Smooth muscle cell (in vitro differentiated cells): ENCODE data around the gene CHD5. TPM values are rescaled to one million over a fixed set of nuclear protein-coding genes. Genes with fewer than 3 reads are reported as not detected.
"Not testable (repeated sequence)": the region's sequence is repeated elsewhere in the genome, so short reads cannot be mapped to it uniquely, and the experiment has no call there.

Experiments used
- DNase-seq: peaks from one replicate; lab custom pipeline; 2025; ENCODE audit not compliant: unreplicated experiment; lab: John Stamatoyannopoulos, UW
- H2AFZ ChIP-seq: fragments of 200-600 bp; sonication (generic); 2 replicates; pipeline ENCODE4 v1.6.0; 2016; ENCODE audit warnings: antibody characterized with exemption, low read depth, mild to moderate bottlenecking
- H3F3A ChIP-seq: fragments of 200-600 bp; sonication (generic); 2 replicates; pipeline ENCODE4 v1.6.0; 2017; ENCODE audit warnings: antibody characterized with exemption, low read depth
- H3K27ac ChIP-seq: fragments of 200-600 bp; sonication (generic); 2 replicates; pipeline ENCODE4 v1.5.1; 2016; ENCODE audit warnings: low read depth, mild to moderate bottlenecking
- H3K27me3 ChIP-seq: fragments of 200-600 bp; sonication (generic); 2 replicates; pipeline ENCODE4 v1.6.1; 2016; ENCODE audit warnings: low read depth, mild to moderate bottlenecking
- H3K36me3 ChIP-seq: fragments of 200-600 bp; sonication (generic); 2 replicates; pipeline ENCODE4 v1.5.1; 2016; ENCODE audit warnings: low read depth
- H3K4me1 ChIP-seq: fragments of 200-600 bp; sonication (generic); 2 replicates; pipeline ENCODE4 v1.5.1; 2016; ENCODE audit warnings: low read depth
- H3K4me2 ChIP-seq: fragments of 200-600 bp; sonication (generic); 2 replicates; pipeline ENCODE4 v1.6.0; 2016; ENCODE audit warnings: mild to moderate bottlenecking
- H3K4me3 ChIP-seq: fragments of 200-600 bp; sonication (generic); 2 replicates; pipeline ENCODE4 v1.5.1; 2016; ENCODE audit warnings: mild to moderate bottlenecking
- H3K79me2 ChIP-seq: fragments of 200-600 bp; sonication (generic); 2 replicates; pipeline ENCODE4 v1.6.0; 2016; ENCODE audit warnings: low read depth, mild to moderate bottlenecking
- H3K9ac ChIP-seq: fragments of 200-600 bp; sonication (generic); 2 replicates; pipeline ENCODE4 v1.6.0; 2016; ENCODE audit warnings: low read depth
- H3K9me3 ChIP-seq: fragments of 200-600 bp; sonication (generic); replicated peaks from 2 replicates; pipeline ENCODE4 v1.5.1; 2016; ENCODE audit warnings: low read depth
- H4K20me1 ChIP-seq: fragments of 200-600 bp; sonication (generic); 2 replicates; pipeline ENCODE4 v1.6.0; 2016; ENCODE audit warnings: low read depth
- CTCF ChIP-seq: fragments of 200-600 bp; sonication (generic); IDR thresholded peaks from 2 replicates; pipeline ENCODE4 v1.5.1; 2017; ENCODE audit warnings: borderline replicate concordance, mild to moderate bottlenecking, antibody characterized with exemption; ENCODE audit not compliant: insufficient read depth, poor library complexity, severe bottlenecking
- WGBS: methylation state at CpG from one replicate; pipeline ENCODE4 v1.1.7; 2016; ENCODE audit warnings: low lambda C conversion rate; 5-methylcytosine and 5-hydroxymethylcytosine counted together
- polyA plus RNA-seq: library from polyadenylated mRNA; unstranded; fragments of >200 nt; fragmentation: Nextera tagmentation; extraction: Ambion mirVana; gene quantifications from 2 replicates; pipeline ENCODE4 v1.2.1, GENCODE V29; 2016
- total RNA-seq: library from RNA; depleted of rRNA; stranded (reverse); fragments of >200 nt; gene quantifications from 2 replicates; pipeline ENCODE4 v1.2.3, GENCODE V29; 2014

The CHD5 gene
- total and polyA plus RNA-seq, 2 experiments from 2014 or later = 0.40 TPM; not detected in 1

GRCh38 chr1:6077506-6077905, 102.6 kb downstream of the CHD5 start:
- Histone ChIP-seq H3K4me2 (no peak overlapping the region), H3K9ac (no peak overlapping the region), H3K27me3 (no peaks in the 10 kb centered on the region), H3K4me3 (no peak overlapping the region), H3F3A (no peaks in the 10 kb centered on the region), H2AFZ (no peak overlapping the region), H3K79me2 (no peaks in the 10 kb centered on the region), H3K4me1 (no peaks in the 10 kb centered on the region), H4K20me1 (no peaks in the 10 kb centered on the region), H3K27ac (no peak overlapping the region), H3K9me3 (no peaks in the 10 kb centered on the region), H3K36me3 (no peaks in the 10 kb centered on the region)
- WGBS = 81% methylated on average over 19 of the region's 19 CpGs
- no peak for DNase-seq
- no peak for TF ChIP-seq CTCF

- WGBS = 91% methylated on average over 8 of the region's 8 CpGs
- not testable (repeated sequence) for H3K9me3 ChIP-seq, H3K27ac ChIP-seq, H3K27me3 ChIP-seq, H3K4me1 ChIP-seq, H3K9ac ChIP-seq, H2AFZ ChIP-seq, H3K4me2 ChIP-seq, H3K36me3 ChIP-seq, H3K79me2 ChIP-seq, DNase-seq, H3K4me3 ChIP-seq, H4K20me1 ChIP-seq, H3F3A ChIP-seq
These were observed 103.1 kb downstream of the CHD5 start for GRCh38 chr1:6077061-6077460.

GRCh38 chr1:6075748-6076147, 104.4 kb downstream of the CHD5 start:
- Histone ChIP-seq H3K4me3 (no peak overlapping the region), H4K20me1 (no peaks in the 10 kb centered on the region), H3K27me3 (no peaks in the 10 kb centered on the region), H3K79me2 (no peaks in the 10 kb centered on the region), H3F3A (no peaks in the 10 kb centered on the region), H3K9ac (no peak overlapping the region), H3K4me2 (no peak overlapping the region), H2AFZ (no peak overlapping the region), H3K4me1 (no peaks in the 10 kb centered on the region), H3K9me3 (no peaks in the 10 kb centered on the region), H3K27ac (no peak overlapping the region), H3K36me3 (no peaks in the 10 kb centered on the region)
- 89% methylated on average over 3 of the region's 3 CpGs for WGBS
- DNase-seq = no peak
- no peak for TF ChIP-seq CTCF

GRCh38 chr1:6074192-6074901, 105.8 kb downstream of the CHD5 start:
- Histone ChIP-seq H3K4me3 (no peak overlapping the region), H3K79me2 (no peaks in the 10 kb centered on the region), H2AFZ (no peak overlapping the region), H3K9me3 (no peaks in the 10 kb centered on the region), H3K27me3 (no peaks in the 10 kb centered on the region), H3K4me1 (no peaks in the 10 kb centered on the region), H3K4me2 (no peak overlapping the region), H3F3A (no peaks in the 10 kb centered on the region), H3K27ac (peak overlapping the region; percentile 19), H3K36me3 (no peaks in the 10 kb centered on the region), H3K9ac (no peak overlapping the region), H4K20me1 (no peaks in the 10 kb centered on the region)
- DNase-seq = no peak
- 86% methylated on average over 21 of the region's 21 CpGs for WGBS
- no peak for TF ChIP-seq CTCF
